OCI-LY3 (cell line): ENCODE data around the gene F5.
A peak's percentile ranks its signal among the peaks of the same experiment; 100 is the strongest.

Source experiments
- H2AFZ ChIP-seq: fragments of 200-600, 300-600 bp; shearing (Covaris generic); 2 replicates; pipeline ENCODE4 v1.6.0; 2014; ENCODE audit warnings: antibody characterized with exemption, low read depth, low read length
- H3K27ac ChIP-seq: fragments of 200-600, 300-600 bp; sonication (generic); 2 replicates; pipeline ENCODE4 v1.5.1; 2014; ENCODE audit warnings: mild to moderate bottlenecking, low read length, moderate library complexity, mixed read lengths
- H3K27me3 ChIP-seq: fragments of 200-600, 300-600 bp; sonication (generic); 2 replicates; pipeline ENCODE4 v1.6.1; 2014; ENCODE audit warnings: low read depth, low read length, mixed read lengths
- H3K36me3 ChIP-seq: fragments of 200-600, 300-600 bp; sonication (generic); replicated peaks from 2 replicates; pipeline ENCODE3; 2014; ENCODE audit warnings: low read depth, low read length, mixed read lengths
- H3K4me1 ChIP-seq: fragments of 300-600, 200-600 bp; sonication (generic); 2 replicates; pipeline ENCODE4 v1.6.1; 2014; ENCODE audit warnings: low read length, mixed read lengths
- H3K4me2 ChIP-seq: fragments of 200-600, 300-600 bp; sonication (generic); 2 replicates; pipeline ENCODE4 v1.6.1; 2014; ENCODE audit warnings: low read length, mixed read lengths
- H3K4me3 ChIP-seq: fragments of 300-600, 200-600 bp; sonication (generic); 2 replicates; pipeline ENCODE4 v1.5.1; 2014; ENCODE audit warnings: antibody characterized with exemption, mild to moderate bottlenecking, low read length, moderate library complexity
- H3K79me2 ChIP-seq: fragments of 300-600, 200-600 bp; shearing (Covaris generic); 2 replicates; pipeline ENCODE4 v1.6.1; 2014; ENCODE audit warnings: mild to moderate bottlenecking, low read length, mixed read lengths
- H3K9ac ChIP-seq: fragments of 300-600, 200-600 bp; shearing (Covaris generic); 2 replicates; pipeline ENCODE4 v1.6.0; 2014; ENCODE audit warnings: mild to moderate bottlenecking, low read length, moderate library complexity
- H3K9me3 ChIP-seq: fragments of 200-600, 300-600 bp; shearing (Covaris generic); 2 replicates; pipeline ENCODE4 v1.6.1; 2014; ENCODE audit warnings: low read length, mixed read lengths; ENCODE audit not compliant: insufficient read depth
- H4K20me1 ChIP-seq: fragments of 200-600, 300-600 bp; sonication (generic); 2 replicates; pipeline ENCODE4 v1.6.1; 2016; ENCODE audit warnings: low read length, mixed read lengths; ENCODE audit not compliant: insufficient read depth
- CTCF ChIP-seq: fragments of 200-600, 300-600 bp; sonication (generic); IDR thresholded peaks from 2 replicates; pipeline ENCODE4 v1.5.1; 2014; ENCODE audit warnings: antibody characterized with exemption, low read length, low read depth
- EZH2phosphoT487 ChIP-seq: fragments of 200-600 bp; shearing (Covaris generic); IDR thresholded peaks from 2 replicates; pipeline ENCODE4 v1.6.1; 2018; ENCODE audit warnings: antibody characterized with exemption, mixed run types, low read depth

F5 gene

GRCh38 chr1:169493251-169493650 lies 93.0 kb downstream of the F5 start:
- Histone ChIP-seq H3K36me3 (peaks cover 5% of the 10 kb centered on the region), H2AFZ (no peak overlapping the region), H3K9me3 (no peaks in the 10 kb centered on the region), H3K9ac (no peak overlapping the region), H3K4me3 (no peak overlapping the region), H3K4me1 (peaks cover 34% of the 10 kb centered on the region), H3K4me2 (no peak overlapping the region), H3K79me2 (no peaks in the 10 kb centered on the region), H4K20me1 (no peaks in the 10 kb centered on the region), H3K27ac (no peak overlapping the region), H3K27me3 (no peaks in the 10 kb centered on the region)
- no peak for TF ChIP-seq EZH2phosphoT487

- Histone ChIP-seq H4K20me1 (no peaks in the 10 kb centered on the region), H3K4me2 (peak overlapping the region; percentile 36), H3K4me3 (peak overlapping the region; percentile 1; the same call in 1 of the 2 replicates), H3K9me3 (no peaks in the 10 kb centered on the region), H3K79me2 (peaks cover 2% of the 10 kb centered on the region), H3K4me1 (peaks cover 41% of the 10 kb centered on the region), H3K9ac (no peak overlapping the region), H2AFZ (0 out of 2 replicates have a peak overlapping the region, but pooled peaks have one; percentile 16), H3K27ac (peak overlapping the region; percentile 46), H3K36me3 (no peaks in the 10 kb centered on the region), H3K27me3 (no peaks in the 10 kb centered on the region)
- no peak for TF ChIP-seq CTCF
- no peak for TF ChIP-seq EZH2phosphoT487
Measured at GRCh38 chr1:169491845-169492281, 94.4 kb downstream of the F5 start.

GRCh38 chr1:169488157-169488556 lies 98.1 kb downstream of the F5 start:
- Histone ChIP-seq H2AFZ (no peak overlapping the region), H3K9ac (no peak overlapping the region), H3K79me2 (peaks cover 35% of the 10 kb centered on the region), H4K20me1 (peaks cover 19% of the 10 kb centered on the region), H3K9me3 (no peaks in the 10 kb centered on the region), H3K36me3 (peaks cover 16% of the 10 kb centered on the region), H3K4me3 (no peak overlapping the region), H3K27ac (no peak overlapping the region), H3K4me1 (peaks cover 46% of the 10 kb centered on the region), H3K27me3 (no peaks in the 10 kb centered on the region), H3K4me2 (no peak overlapping the region)
- TF ChIP-seq CTCF = no peak
- TF ChIP-seq EZH2phosphoT487 = no peak

- H3K4me2 ChIP-seq = peak overlapping the region; percentile 95
- H3K4me3 ChIP-seq = no peak overlapping the region
- H2AFZ ChIP-seq = no peak overlapping the region
- no peaks in the 10 kb centered on the region for H3K27me3 ChIP-seq
- H3K27ac ChIP-seq = no peak overlapping the region
- peaks cover 51% of the 10 kb centered on the region for H3K4me1 ChIP-seq
- no peaks in the 10 kb centered on the region for H3K9me3 ChIP-seq
- no peak overlapping the region for H3K9ac ChIP-seq
- peaks cover 25% of the 10 kb centered on the region for H4K20me1 ChIP-seq
- TF ChIP-seq CTCF = no peak
- no peak for TF ChIP-seq EZH2phosphoT487
- peaks cover 18% of the 10 kb centered on the region for H3K36me3 ChIP-seq
- peaks cover 41% of the 10 kb centered on the region for H3K79me2 ChIP-seq
Measured at GRCh38 chr1:169487561-169487960, 98.7 kb downstream of the F5 start.

- H3K4me3 ChIP-seq = peak overlapping the region; percentile 83
Measured at GRCh38 chr1:169487133-169487532, 99.1 kb downstream of the F5 start.

More at GRCh38 chr1:169487133-169487532, 99.1 kb downstream of the F5 start:
- peak overlapping the region; percentile 76; the same call in 1 of the 2 replicates for H3K9ac ChIP-seq
- H3K27me3 ChIP-seq = no peaks in the 10 kb centered on the region
- peaks cover 48% of the 10 kb centered on the region for H3K4me1 ChIP-seq
- H3K27ac ChIP-seq = no peak overlapping the region
- TF ChIP-seq CTCF (no peak), EZH2phosphoT487 (no peak)
- no peak overlapping the region for H2AFZ ChIP-seq
- peaks cover 45% of the 10 kb centered on the region for H3K79me2 ChIP-seq
- peaks cover 29% of the 10 kb centered on the region for H4K20me1 ChIP-seq
- H3K36me3 ChIP-seq = peaks cover 20% of the 10 kb centered on the region
- H3K9me3 ChIP-seq = no peaks in the 10 kb centered on the region
- peak overlapping the region; percentile 95 for H3K4me2 ChIP-seq
